Ishikawa (cell line): ENCODE measurements around the gene LRRC8C.

ENCODE experiments used
- CEBPB ChIP-seq: IDR thresholded peaks from 2 replicates; pipeline ENCODE4 v1.6.1; 2012
- CREB1 ChIP-seq: IDR thresholded peaks from 2 replicates; pipeline ENCODE4 v1.6.1; 2012; ENCODE audit warnings: low read depth
- EGR1 ChIP-seq: IDR thresholded peaks from 2 replicates; pipeline ENCODE4 v1.6.1; 2012
- EP300 ChIP-seq: IDR thresholded peaks from 2 replicates; pipeline ENCODE4 v1.6.1; 2012; ENCODE audit warnings: borderline replicate concordance
- FOXM1 ChIP-seq: IDR thresholded peaks from 2 replicates; pipeline ENCODE4 v1.6.1; 2012; ENCODE audit warnings: low read depth, borderline replicate concordance
- MAX ChIP-seq: IDR thresholded peaks from 2 replicates; pipeline ENCODE4 v1.6.1; 2012
- NFIC ChIP-seq: IDR thresholded peaks from 2 replicates; pipeline ENCODE4 v1.6.1; 2012
- RAD21 ChIP-seq: IDR thresholded peaks from 2 replicates; pipeline ENCODE4 v1.6.1; 2012; ENCODE audit warnings: low read depth
- REST ChIP-seq: IDR thresholded peaks from 2 replicates; pipeline ENCODE4 v1.6.1; 2012; ENCODE audit warnings: low read depth, mild to moderate bottlenecking
- TAF1 ChIP-seq: IDR thresholded peaks from 2 replicates; pipeline ENCODE4 v1.6.1; 2012; ENCODE audit warnings: low read depth, mild to moderate bottlenecking
- TCF12 ChIP-seq: IDR thresholded peaks from 2 replicates; pipeline ENCODE4 v1.6.1; 2012; ENCODE audit warnings: low read depth
- TEAD4 ChIP-seq: IDR thresholded peaks from 2 replicates; pipeline ENCODE4 v1.6.1; 2012
- USF1 ChIP-seq: IDR thresholded peaks from 2 replicates; pipeline ENCODE4 v1.6.1; 2012
- YY1 ChIP-seq: IDR thresholded peaks from 2 replicates; pipeline ENCODE4 v1.6.1; 2012; ENCODE audit warnings: low read depth
- ZBTB7A ChIP-seq: IDR thresholded peaks from 2 replicates; pipeline ENCODE4 v1.6.1; 2012; ENCODE audit warnings: low read depth

Gene LRRC8C

GRCh38 chr1:89608319-89608983 is 24.5 kb upstream of the LRRC8C start:
- TF ChIP-seq YY1 (no peak), RAD21 (no peak), USF1 (no peak), FOXM1 (no peak), EGR1 (no peak), REST (no peak), EP300 (no peak), TEAD4 (no peak), TCF12 (no peak), NFIC (no peak), MAX (no peak), CREB1 (no peak), TAF1 (no peak), ZBTB7A (no peak), CEBPB (no peak)

GRCh38 chr1:89608984-89609725 is 23.8 kb upstream of the LRRC8C start:
- TF ChIP-seq NFIC (no peak), TCF12 (no peak), EP300 (no peak)

GRCh38 chr1:89609781-89610456 is 23.0 kb upstream of the LRRC8C start:
- TF ChIP-seq CEBPB, result no peak
- TF ChIP-seq RAD21, result no peak
- no peak for TF ChIP-seq NFIC
- no peak for TF ChIP-seq FOXM1
- no peak for TF ChIP-seq YY1
- TF ChIP-seq EGR1, result no peak
- TF ChIP-seq EP300, result no peak

GRCh38 chr1:89610457-89611011 is 22.4 kb upstream of the LRRC8C start:
- TF ChIP-seq REST (no peak), RAD21 (no peak), YY1 (no peak), ZBTB7A (no peak), CREB1 (no peak), NFIC (no peak), TEAD4 (no peak), EP300 (no peak), MAX (no peak), CEBPB (no peak), TAF1 (no peak), TCF12 (no peak), EGR1 (no peak), USF1 (no peak), FOXM1 (no peak)

- TF ChIP-seq NFIC (no peak), YY1 (no peak), ZBTB7A (no peak), CREB1 (no peak), MAX (no peak), EGR1 (no peak), EP300 (no peak), RAD21 (no peak), FOXM1 (no peak)
Observed at GRCh38 chr1:89611721-89612120, 21.2 kb upstream of the LRRC8C start.
